HepG2 (cell line): ENCODE results near the gene RPS6KA3. TPM values are rescaled to one million over a fixed set of nuclear protein-coding genes. Genes with fewer than 3 reads are reported as not detected.

Source experiments
- AGO2 ChIP-seq: fragments of 200-400 bp; formaldehyde crosslinking; optimal IDR thresholded peaks from 2 replicates; pipeline ENCODE3; 2017; ENCODE audit warnings: mild to moderate bottlenecking, low read depth, low read length, moderate library complexity
- E2F5 ChIP-seq: sonication (generic); formaldehyde crosslinking; conservative IDR thresholded peaks from 2 replicates; pipeline ENCODE4 v1.4.0; 2020; ENCODE audit warnings: missing genetic modification reagents
- GABPA ChIP-seq, 2 experiments: IDR thresholded peaks; 2 replicates each; pipeline ENCODE4 v1.6.1; 2011 to 2016; ENCODE audit warnings: low read depth in 2 of 2, low read length in 1 of 2, missing biosample characterization in 1 of 2, missing genetic modification characterization in 1 of 2
- GTF2F1 ChIP-seq: fragments of 150-350 bp; IDR thresholded peaks from 2 replicates; pipeline ENCODE4 v1.6.1; 2014; ENCODE audit warnings: low read length
- HOXA3 ChIP-seq: sonication (generic); formaldehyde crosslinking; IDR thresholded peaks from 2 replicates; pipeline ENCODE4 v1.5.0; 2020; ENCODE audit warnings: missing genetic modification reagents
- MAZ ChIP-seq, 2 experiments: sonication (generic) in 1 of 2; formaldehyde crosslinking in 1 of 2; IDR thresholded peaks; 2 replicates each; pipeline versions ENCODE4 v1.5.0 to v1.6.1; 2012 to 2020; ENCODE audit warnings: low read depth in 2 of 2, mild to moderate bottlenecking in 2 of 2, borderline replicate concordance in 1 of 2, improper control_type of control experiment in 1 of 2, low read length in 1 of 2, missing genetic modification reagents in 1 of 2, moderate library complexity in 1 of 2
- NAIF1 ChIP-seq: sonication (generic); formaldehyde crosslinking; IDR thresholded peaks from 2 replicates; pipeline ENCODE4 v1.5.0; 2020; ENCODE audit warnings: mild to moderate bottlenecking, missing genetic modification reagents, borderline replicate concordance
- POLR2G ChIP-seq: fragments of 200-400 bp; formaldehyde crosslinking; IDR thresholded peaks from 2 replicates; pipeline ENCODE4 v1.6.1; 2018; ENCODE audit warnings: mild to moderate bottlenecking, low read depth, low read length, moderate library complexity
- SALL1 ChIP-seq: sonication (generic); formaldehyde crosslinking; IDR thresholded peaks from 2 replicates; pipeline ENCODE4 v1.8.0; 2022; ENCODE audit warnings: mild to moderate bottlenecking, missing genetic modification reagents
- SP4 ChIP-seq: sonication (generic); formaldehyde crosslinking; IDR thresholded peaks from 2 replicates; pipeline ENCODE4 v1.8.1; 2023; ENCODE audit warnings: mild to moderate bottlenecking, missing genetic modification reagents
- ZFY ChIP-seq: sonication (generic); formaldehyde crosslinking; IDR thresholded peaks from 2 replicates; pipeline ENCODE4 v1.4.0; 2020; ENCODE audit warnings: missing genetic modification reagents
- ZNF280B ChIP-seq: sonication (generic); formaldehyde crosslinking; IDR thresholded peaks from 2 replicates; pipeline ENCODE4 v1.5.0; 2020; ENCODE audit warnings: missing genetic modification reagents, mild to moderate bottlenecking, borderline replicate concordance
- ZNF891 ChIP-seq: sonication (generic); formaldehyde crosslinking; IDR thresholded peaks from 2 replicates; pipeline ENCODE4 v1.5.0; 2020; ENCODE audit warnings: mild to moderate bottlenecking, missing genetic modification reagents
- ZSCAN25 ChIP-seq: sonication (generic); formaldehyde crosslinking; IDR thresholded peaks from 2 replicates; pipeline ENCODE4 v1.8.0; 2022; ENCODE audit warnings: mild to moderate bottlenecking, missing genetic modification reagents
- polyA plus RNA-seq, 8 experiments: library from polyadenylated mRNA; depleted of rRNA in 3 of 8; stranded (reverse) in 7 of 8; unstranded in 1 of 8; fragments of >200 nt; fragmentation: Illumina TruSeq in 4 of 8; extraction: Trizol in 4 of 8; gene quantifications; 2 replicates each; pipeline versions ENCODE4 v1.2.1 to v1.2.3, GENCODE V29; 2011 to 2016; ENCODE audit warnings: low read depth in 4 of 8, missing spikeins in 1 of 8, mixed read lengths in 1 of 8; ENCODE audit not compliant: insufficient read depth in 1 of 8
- total RNA-seq, 5 experiments: library from RNA; depleted of rRNA; stranded (reverse); fragments of >200 nt; fragmentation: Illumina TruSeq; extraction: Trizol; gene quantifications; 2 replicates each; pipeline ENCODE4 v1.2.3, GENCODE V29; 2016; ENCODE audit warnings: low read depth in 1 of 5
- TF ChIP-seq, protein P1 (sequence below): sonication (generic); formaldehyde crosslinking; IDR thresholded peaks from 2 replicates; pipeline ENCODE4 v1.5.0; 2020; ENCODE audit warnings: mild to moderate bottlenecking, missing genetic modification reagents, borderline replicate concordance
- TF ChIP-seq, protein P2 (sequence below): sonication (generic); formaldehyde crosslinking; IDR thresholded peaks from 2 replicates; pipeline ENCODE4 v1.5.1; 2020; ENCODE audit warnings: mild to moderate bottlenecking, moderate library complexity, missing genetic modification reagents
- TF ChIP-seq, protein P3 (sequence below): sonication (generic); formaldehyde crosslinking; IDR thresholded peaks from 2 replicates; pipeline ENCODE4 v1.8.0; 2023; ENCODE audit warnings: mild to moderate bottlenecking, missing genetic modification reagents

RPS6KA3 gene
- total and polyA plus RNA-seq, 2 of the 13 experiments (the other 11 are each of a cell fraction or from before 2014, with no cell fraction given): 314 to 357 TPM

DNA sequence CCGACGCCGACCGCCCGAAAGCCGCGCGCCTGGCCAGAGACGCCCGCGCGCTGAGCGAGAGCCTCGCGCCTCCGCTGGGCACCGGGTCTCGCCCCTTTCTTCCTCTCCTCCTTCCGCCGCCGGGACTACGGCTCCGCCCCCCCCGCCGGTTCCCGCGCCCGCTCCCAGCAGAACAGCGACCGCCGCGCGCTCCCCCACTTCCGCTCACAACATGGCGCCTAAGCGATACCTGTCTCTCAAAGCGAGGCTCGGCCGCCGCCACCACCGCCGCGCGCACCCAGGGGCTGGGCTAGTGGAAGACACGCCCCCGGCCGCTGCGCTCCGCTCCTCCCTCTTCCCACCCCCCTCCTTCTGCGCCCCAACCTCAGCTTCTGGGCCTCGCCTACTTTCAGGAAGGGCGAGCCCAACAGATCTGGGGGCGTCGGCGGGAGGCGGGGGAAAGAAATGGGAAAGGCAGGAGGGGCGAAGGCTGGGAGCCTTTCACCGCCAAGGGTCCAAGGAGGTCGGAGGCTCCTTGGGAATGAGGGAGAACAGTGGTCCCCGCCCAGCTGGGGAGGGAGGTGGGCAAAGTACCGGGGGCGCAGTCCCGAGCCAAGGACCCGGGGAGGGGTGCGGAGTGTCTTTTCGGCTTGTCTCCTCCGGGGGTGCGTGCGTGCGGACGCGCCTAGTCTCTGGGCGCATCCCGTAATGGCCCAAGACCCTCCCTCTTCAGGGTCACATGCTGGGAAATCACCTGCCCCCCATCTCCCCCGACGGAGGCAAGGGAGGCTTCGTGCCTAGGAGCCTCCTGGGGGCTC is at the start of gene RPS6KA3 (continued):
- TF ChIP-seq MAZ (IDR thresholded peaks at IDR 0.05; ENCODE audit: borderline replicate concordance, low read depth, low read length): no peak
- peak; percentile 67 for TF ChIP-seq MAZ (CRISPR knock-in tag; IDR thresholded peaks at IDR 0.05; ENCODE audit: low read depth)
- peak; percentile 57 for TF ChIP-seq AGO2
- TF ChIP-seq, protein P1, sequence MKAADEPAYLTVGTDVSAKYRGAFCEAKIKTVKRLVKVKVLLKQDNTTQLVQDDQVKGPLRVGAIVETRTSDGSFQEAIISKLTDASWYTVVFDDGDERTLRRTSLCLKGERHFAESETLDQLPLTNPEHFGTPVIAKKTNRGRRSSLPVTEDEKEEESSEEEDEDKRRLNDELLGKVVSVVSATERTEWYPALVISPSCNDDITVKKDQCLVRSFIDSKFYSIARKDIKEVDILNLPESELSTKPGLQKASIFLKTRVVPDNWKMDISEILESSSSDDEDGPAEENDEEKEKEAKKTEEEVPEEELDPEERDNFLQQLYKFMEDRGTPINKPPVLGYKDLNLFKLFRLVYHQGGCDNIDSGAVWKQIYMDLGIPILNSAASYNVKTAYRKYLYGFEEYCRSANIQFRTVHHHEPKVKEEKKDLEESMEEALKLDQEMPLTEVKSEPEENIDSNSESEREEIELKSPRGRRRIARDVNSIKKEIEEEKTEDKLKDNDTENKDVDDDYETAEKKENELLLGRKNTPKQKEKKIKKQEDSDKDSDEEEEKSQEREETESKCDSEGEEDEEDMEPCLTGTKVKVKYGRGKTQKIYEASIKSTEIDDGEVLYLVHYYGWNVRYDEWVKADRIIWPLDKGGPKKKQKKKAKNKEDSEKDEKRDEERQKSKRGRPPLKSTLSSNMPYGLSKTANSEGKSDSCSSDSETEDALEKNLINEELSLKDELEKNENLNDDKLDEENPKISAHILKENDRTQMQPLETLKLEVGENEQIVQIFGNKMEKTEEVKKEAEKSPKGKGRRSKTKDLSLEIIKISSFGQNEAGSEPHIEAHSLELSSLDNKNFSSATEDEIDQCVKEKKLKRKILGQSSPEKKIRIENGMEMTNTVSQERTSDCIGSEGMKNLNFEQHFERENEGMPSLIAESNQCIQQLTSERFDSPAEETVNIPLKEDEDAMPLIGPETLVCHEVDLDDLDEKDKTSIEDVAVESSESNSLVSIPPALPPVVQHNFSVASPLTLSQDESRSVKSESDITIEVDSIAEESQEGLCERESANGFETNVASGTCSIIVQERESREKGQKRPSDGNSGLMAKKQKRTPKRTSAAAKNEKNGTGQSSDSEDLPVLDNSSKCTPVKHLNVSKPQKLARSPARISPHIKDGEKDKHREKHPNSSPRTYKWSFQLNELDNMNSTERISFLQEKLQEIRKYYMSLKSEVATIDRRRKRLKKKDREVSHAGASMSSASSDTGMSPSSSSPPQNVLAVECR (CRISPR knock-in tag): peak; percentile 42; the same call in 1 of the 2 replicates
- TF ChIP-seq HOXA3 (CRISPR knock-in tag): peak; percentile 59; the same call in 1 of the 2 replicates
- peak; percentile 62; the same call in 1 of the 2 replicates for TF ChIP-seq E2F5 (CRISPR knock-in tag)
- peak; percentile 86 for TF ChIP-seq SALL1 (CRISPR knock-in tag)
- no peak for TF ChIP-seq ZNF891
- TF ChIP-seq ZNF280B: no peak
- no peak; the same call in 1 of the 2 replicates for TF ChIP-seq ZFY (CRISPR knock-in tag)
- no peak for TF ChIP-seq ZSCAN25 (CRISPR knock-in tag)
- peak; percentile 65; the same call in 1 of the 2 replicates for TF ChIP-seq POLR2G
- peak; percentile 74 for TF ChIP-seq SP4 (CRISPR knock-in tag)
- TF ChIP-seq NAIF1: 0 out of 2 replicates have a peak, but pooled peaks have one; percentile 25
- TF ChIP-seq GABPA (IDR thresholded peaks at IDR 0.05; ENCODE audit: low read depth, low read length): peak; percentile 58
- TF ChIP-seq GABPA (CRISPR knock-in tag; IDR thresholded peaks at IDR 0.05; ENCODE audit: low read depth): peak; percentile 76
- TF ChIP-seq, protein P2, sequence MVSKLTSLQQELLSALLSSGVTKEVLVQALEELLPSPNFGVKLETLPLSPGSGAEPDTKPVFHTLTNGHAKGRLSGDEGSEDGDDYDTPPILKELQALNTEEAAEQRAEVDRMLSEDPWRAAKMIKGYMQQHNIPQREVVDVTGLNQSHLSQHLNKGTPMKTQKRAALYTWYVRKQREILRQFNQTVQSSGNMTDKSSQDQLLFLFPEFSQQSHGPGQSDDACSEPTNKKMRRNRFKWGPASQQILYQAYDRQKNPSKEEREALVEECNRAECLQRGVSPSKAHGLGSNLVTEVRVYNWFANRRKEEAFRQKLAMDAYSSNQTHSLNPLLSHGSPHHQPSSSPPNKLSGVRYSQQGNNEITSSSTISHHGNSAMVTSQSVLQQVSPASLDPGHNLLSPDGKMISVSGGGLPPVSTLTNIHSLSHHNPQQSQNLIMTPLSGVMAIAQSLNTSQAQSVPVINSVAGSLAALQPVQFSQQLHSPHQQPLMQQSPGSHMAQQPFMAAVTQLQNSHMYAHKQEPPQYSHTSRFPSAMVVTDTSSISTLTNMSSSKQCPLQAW (CRISPR knock-in tag): peak; percentile 64
- no peak for TF ChIP-seq GTF2F1
- TF ChIP-seq, protein P3, sequence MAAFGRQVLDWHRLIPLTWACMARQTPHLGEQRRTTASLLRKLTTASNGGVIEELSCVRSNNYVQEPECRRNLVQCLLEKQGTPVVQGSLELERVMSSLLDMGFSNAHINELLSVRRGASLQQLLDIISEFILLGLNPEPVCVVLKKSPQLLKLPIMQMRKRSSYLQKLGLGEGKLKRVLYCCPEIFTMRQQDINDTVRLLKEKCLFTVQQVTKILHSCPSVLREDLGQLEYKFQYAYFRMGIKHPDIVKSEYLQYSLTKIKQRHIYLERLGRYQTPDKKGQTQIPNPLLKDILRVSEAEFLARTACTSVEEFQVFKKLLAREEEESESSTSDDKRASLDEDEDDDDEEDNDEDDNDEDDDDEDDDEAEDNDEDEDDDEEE (CRISPR knock-in tag): peak; percentile 51; the same call in 1 of the 2 replicates
